ENCODE measurements around the gene SIX2.

The SIX2 gene

DNA sequence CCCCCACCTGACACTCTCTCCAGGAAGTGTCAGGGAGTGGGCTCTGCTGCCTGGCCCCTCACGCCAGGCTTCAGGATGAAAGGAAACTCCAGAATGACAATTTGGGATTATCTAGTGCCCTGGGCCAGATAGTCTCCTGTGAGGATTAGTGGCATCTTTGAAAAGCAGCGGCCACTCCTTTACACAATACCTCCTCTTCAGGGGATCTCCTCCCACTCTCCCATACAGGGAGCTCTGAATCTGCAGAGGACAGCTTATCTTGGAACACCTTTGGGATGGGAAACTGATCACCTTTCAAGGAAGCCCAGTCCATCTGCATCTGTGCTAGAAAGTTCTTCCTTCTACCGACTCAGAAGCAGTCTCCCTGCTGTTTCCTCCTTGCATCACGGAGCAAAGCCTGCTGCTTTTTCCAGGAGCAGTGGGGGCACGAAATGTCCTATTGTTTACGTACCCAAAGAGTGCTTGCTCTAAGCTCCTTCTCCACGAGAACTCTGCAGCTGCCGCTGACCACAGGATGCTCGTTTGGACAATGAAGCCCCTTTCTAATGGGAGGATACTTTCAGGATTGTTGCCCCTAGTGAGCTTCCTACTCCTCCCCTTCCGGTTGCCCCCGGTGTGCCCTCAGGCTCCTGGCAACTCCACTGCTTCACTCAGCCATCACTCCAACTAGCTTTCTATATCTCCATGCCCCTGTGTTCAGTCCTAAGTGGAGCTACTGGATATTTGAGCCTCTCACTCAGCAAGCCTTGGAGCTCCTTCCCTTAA, 36.3 kb downstream of the SIX2 start:
- H3K4me3 ChIP-seq (ENCODE audit: low read depth, low read length) = no peak overlapping the region
- TF ChIP-seq, protein P1, sequence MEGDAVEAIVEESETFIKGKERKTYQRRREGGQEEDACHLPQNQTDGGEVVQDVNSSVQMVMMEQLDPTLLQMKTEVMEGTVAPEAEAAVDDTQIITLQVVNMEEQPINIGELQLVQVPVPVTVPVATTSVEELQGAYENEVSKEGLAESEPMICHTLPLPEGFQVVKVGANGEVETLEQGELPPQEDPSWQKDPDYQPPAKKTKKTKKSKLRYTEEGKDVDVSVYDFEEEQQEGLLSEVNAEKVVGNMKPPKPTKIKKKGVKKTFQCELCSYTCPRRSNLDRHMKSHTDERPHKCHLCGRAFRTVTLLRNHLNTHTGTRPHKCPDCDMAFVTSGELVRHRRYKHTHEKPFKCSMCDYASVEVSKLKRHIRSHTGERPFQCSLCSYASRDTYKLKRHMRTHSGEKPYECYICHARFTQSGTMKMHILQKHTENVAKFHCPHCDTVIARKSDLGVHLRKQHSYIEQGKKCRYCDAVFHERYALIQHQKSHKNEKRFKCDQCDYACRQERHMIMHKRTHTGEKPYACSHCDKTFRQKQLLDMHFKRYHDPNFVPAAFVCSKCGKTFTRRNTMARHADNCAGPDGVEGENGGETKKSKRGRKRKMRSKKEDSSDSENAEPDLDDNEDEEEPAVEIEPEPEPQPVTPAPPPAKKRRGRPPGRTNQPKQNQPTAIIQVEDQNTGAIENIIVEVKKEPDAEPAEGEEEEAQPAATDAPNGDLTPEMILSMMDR (IDR thresholded peaks at IDR 0.05; ENCODE audit: low read depth, low read length) = no peak
- in situ Hi-C loops (cut with HindIII; ENCODE audit: low sequenced_read_pairs) = no loop called here
- no peak for DNase-seq (ENCODE audit: low read depth, low spot score)

GRCh38 chr2:44970846-44971450, 38.3 kb downstream of the SIX2 start:
- in situ Hi-C loops (cut with HindIII; ENCODE audit: low sequenced_read_pairs) = no loop called here
- no peak overlapping the region for H3K4me3 ChIP-seq (ENCODE audit: low read depth, low read length)
- TF ChIP-seq, protein P1 (IDR thresholded peaks at IDR 0.05; ENCODE audit: low read depth, low read length) = no peak
- peak; percentile 25 for DNase-seq (ENCODE audit: low read depth, low spot score)

DNA sequence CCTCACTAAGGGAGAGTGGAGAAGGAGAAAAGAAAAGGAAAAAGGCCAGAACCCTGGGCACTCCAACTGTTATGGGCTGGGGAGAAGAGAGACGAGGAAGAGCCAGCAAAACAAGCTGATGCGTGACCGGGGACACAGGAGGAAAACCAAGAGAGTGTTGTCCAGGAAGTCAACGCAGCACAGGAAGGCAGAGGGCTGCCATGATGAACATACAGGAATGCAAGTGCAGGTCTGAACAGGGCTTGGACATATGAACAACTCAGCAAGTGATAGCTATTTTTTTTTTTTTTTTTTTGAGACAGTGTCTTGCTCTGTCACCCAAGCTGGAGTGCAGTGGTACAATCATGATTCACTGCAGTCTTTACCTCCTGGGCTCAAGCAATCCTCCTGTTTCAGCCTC, 39.3 kb downstream of the SIX2 start:
- no peak overlapping the region for H3K4me3 ChIP-seq (ENCODE audit: low read depth, low read length)
- TF ChIP-seq, protein P1 (IDR thresholded peaks at IDR 0.05; ENCODE audit: low read depth, low read length) = no peak
- no peak for DNase-seq (ENCODE audit: low read depth, low spot score)
- in situ Hi-C loops (cut with HindIII; ENCODE audit: low sequenced_read_pairs) = no loop called here

DNA sequence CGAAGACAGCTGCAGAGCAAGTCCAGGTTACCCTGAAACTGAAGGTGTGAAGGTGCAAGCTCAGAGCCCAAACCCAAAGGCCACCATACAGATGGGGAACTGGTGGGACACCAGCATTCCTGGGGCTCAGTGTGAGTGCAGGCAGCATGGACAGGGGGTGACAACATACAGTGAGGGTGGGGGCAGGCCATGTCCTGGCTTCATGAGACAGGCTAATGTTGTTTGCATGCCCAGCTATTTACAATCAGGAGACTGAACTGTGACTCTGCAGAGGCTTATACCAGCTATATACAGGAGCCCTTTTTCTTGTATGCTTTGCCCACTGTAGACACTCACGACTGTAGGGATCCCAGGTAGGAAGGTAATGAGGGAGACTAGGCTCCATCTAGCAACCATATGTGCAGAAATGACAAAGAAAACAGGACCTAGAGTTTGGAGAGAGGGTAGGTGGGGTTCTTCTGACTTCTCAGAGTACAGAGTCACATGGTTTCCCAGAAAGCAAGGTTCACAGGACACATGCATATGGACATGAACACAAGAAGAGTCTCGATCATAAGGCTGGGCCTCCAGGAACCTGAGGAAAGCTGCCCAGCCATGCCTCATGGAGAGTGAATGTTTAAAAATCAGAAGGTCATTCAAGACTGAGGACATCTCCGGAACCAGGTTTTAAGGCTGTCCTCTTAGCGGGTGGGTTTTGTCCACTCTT, 41.4 kb downstream of the SIX2 start:
- no peak for DNase-seq (ENCODE audit: low read depth, low spot score)
- TF ChIP-seq, protein P1 (IDR thresholded peaks at IDR 0.05; ENCODE audit: low read depth, low read length) = no peak
- in situ Hi-C loops (cut with HindIII; ENCODE audit: low sequenced_read_pairs) = no loop called here
- H3K4me3 ChIP-seq (ENCODE audit: low read depth, low read length) = no peak overlapping the region

GRCh38 chr2:44967056-44967455, 42.2 kb downstream of the SIX2 start:
- H3K4me3 ChIP-seq (ENCODE audit: low read depth, low read length) = no peak overlapping the region
- TF ChIP-seq, protein P1 (IDR thresholded peaks at IDR 0.05; ENCODE audit: low read depth, low read length) = no peak
- DNase-seq (ENCODE audit: low read depth, low spot score) = no peak
- in situ Hi-C loops (cut with HindIII; ENCODE audit: low sequenced_read_pairs) = no loop called here

- H3K4me3 ChIP-seq (ENCODE audit: low read depth, low read length) = no peak overlapping the region
- in situ Hi-C loops (cut with HindIII; ENCODE audit: low sequenced_read_pairs) = no loop called here
- TF ChIP-seq, protein P1 (IDR thresholded peaks at IDR 0.05; ENCODE audit: low read depth, low read length) = no peak
- no peak for DNase-seq (ENCODE audit: low read depth, low spot score)
Observed at GRCh38 chr2:44965684-44966083, 43.6 kb downstream of the SIX2 start.

Measured in astrocyte of the spinal cord (primary cell).